AG09309 (cell line): ENCODE results near the gene ZMIZ1.

ENCODE experiments used
- DNase-seq: peaks from one replicate; pipeline ENCODE4 v3.0.0-alpha.2; 2010; ENCODE audit warnings: low read depth
- H3K4me3 ChIP-seq: 2 replicates; pipeline ENCODE4 v1.5.1; 2011; ENCODE audit warnings: mild to moderate bottlenecking, low read depth, low read length, moderate library complexity; ENCODE audit not compliant: control insufficient read depth
- CTCF ChIP-seq: IDR thresholded peaks from 2 replicates; pipeline ENCODE4 v1.5.1; 2011; ENCODE audit warnings: mild to moderate bottlenecking, low read depth, low read length, inconsistent platforms; ENCODE audit not compliant: insufficient read depth, control insufficient read depth; ENCODE audit errors: missing control alignments

Gene ZMIZ1

GRCh38 chr10:79298403-79299244, 229.9 kb downstream of the ZMIZ1 start:
- DNase-seq: peak; percentile 89

GRCh38 chr10:79299397-79300241, 230.9 kb downstream of the ZMIZ1 start:
- TF ChIP-seq CTCF: no peak
- no peak overlapping the region for H3K4me3 ChIP-seq
- peak; percentile 68 for DNase-seq

More at GRCh38 chr10:79298403-79299244, 229.9 kb downstream of the ZMIZ1 start:
- peak; percentile 2 for TF ChIP-seq CTCF
- no peak overlapping the region for H3K4me3 ChIP-seq

GRCh38 chr10:79300711-79301110, 231.9 kb downstream of the ZMIZ1 start:
- DNase-seq: no peak
- TF ChIP-seq CTCF: no peak

GRCh38 chr10:79301754-79302530, 233.2 kb downstream of the ZMIZ1 start:
- H3K4me3 ChIP-seq: no peak overlapping the region
- no peak for DNase-seq
- no peak for TF ChIP-seq CTCF

More at GRCh38 chr10:79300711-79301110, 231.9 kb downstream of the ZMIZ1 start:
- no peak overlapping the region for H3K4me3 ChIP-seq

- no peak for TF ChIP-seq CTCF
- DNase-seq: no peak
- no peak overlapping the region for H3K4me3 ChIP-seq
Observed at GRCh38 chr10:79303631-79304478, 235.1 kb downstream of the ZMIZ1 start.

- no peak for TF ChIP-seq CTCF
- H3K4me3 ChIP-seq: no peak overlapping the region
- DNase-seq: no peak
Observed at GRCh38 chr10:79304479-79305087, 235.8 kb downstream of the ZMIZ1 start.
